Ramos (cell line): Measurements from ENCODE around the gene ZNF497.
"Not testable (repeated sequence)": the region's sequence is repeated elsewhere in the genome, so short reads cannot be mapped to it uniquely, and the experiment has no call there.

Source experiments
- in situ Hi-C: fragments of 300-500 bp; cut with MboI; formaldehyde crosslinking; loops from one replicate; pipeline ENCODE4 v1.14.3; 2022; ENCODE audit warnings: low sequenced_read_pairs; ENCODE audit not compliant: unreplicated experiment

Gene ZNF497

DNA sequence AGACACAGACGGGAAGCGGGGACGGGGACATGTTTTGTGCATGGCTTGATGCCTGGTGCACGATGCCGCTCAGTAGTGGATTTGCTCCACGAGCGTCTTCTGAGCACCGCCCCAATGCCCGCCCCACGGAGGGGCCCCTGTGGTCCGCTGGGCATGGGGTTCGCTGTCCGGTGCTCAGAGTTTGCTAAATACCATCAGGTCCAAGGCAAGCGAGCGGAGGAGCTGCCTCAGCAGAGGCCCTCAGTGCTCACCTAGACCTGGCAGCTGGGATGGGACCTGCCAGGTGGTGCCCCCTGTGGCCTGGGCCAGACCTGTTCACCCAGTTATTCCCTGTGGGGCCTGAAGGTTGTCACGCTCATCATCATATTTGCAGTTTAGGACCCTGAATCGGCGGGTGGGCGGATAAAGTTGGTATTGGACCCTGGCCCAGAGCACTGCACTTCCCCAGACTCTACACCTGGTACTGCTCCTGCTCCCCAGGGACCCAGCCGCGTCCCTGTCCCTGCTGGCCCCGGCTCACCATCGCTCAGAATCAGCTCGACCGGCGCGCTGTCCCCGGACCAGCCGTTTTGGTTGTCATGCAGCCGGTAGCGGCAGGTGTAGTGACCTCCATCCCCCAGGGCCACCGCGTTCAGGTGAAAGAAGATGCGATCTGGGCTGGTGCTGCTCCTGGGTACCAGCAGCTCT is 11.5 kb downstream of the ZNF497 start:
- in situ Hi-C loops: no loop called here

DNA sequence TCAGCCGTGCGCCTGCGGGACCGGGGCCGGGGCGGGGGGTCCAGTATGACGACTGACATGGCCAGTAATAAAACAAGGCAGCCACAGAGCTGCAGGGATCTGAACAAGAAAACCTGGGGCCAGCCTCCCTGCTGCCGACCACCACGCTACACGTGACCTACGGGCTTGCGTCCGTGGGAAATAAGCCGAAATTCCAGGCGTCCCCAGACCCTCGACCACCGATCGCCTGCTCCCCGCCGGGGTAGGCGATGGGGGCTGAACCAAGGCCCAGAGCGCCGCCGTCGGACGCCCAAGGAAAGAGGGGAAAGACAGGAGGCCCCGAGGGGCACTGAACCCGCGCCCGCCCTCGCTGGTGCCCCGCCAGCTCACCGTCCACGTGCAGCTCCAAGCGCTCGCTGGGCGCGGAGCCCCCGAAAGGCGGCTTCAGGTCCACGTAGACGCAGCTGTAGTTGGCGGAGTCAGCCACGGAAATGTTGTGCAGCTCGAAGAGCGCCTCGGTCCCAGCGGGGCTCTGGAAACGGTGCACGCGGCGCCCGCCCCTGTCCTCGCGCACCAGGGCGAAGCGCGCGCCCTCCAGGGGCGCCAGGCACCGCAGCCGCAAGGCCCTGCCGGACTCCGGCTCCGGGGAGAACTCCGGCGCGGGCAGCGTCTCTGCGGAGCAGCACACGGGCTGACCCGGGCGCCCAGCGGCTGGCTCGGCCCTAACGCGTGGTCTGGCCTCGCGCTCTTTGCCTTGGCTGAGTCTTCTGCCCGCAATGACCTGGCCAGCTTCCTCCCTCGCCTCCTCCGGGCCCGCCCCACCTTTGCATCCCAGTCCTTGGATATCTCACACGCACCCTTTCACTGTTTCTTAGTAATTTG is 12.3 kb downstream of the ZNF497 start:
- in situ Hi-C loops: no loop called here

GRCh38 chr19:58349590-58349989 is 13.0 kb downstream of the ZNF497 start:
- in situ Hi-C loops: no loop called here

- in situ Hi-C loops: not testable (repeated sequence)
Measured at GRCh38 chr19:58348080-58348479, 14.5 kb downstream of the ZNF497 start.

GRCh38 chr19:58346961-58347929 is 15.3 kb downstream of the ZNF497 start:
- in situ Hi-C loops: no loop called here

DNA sequence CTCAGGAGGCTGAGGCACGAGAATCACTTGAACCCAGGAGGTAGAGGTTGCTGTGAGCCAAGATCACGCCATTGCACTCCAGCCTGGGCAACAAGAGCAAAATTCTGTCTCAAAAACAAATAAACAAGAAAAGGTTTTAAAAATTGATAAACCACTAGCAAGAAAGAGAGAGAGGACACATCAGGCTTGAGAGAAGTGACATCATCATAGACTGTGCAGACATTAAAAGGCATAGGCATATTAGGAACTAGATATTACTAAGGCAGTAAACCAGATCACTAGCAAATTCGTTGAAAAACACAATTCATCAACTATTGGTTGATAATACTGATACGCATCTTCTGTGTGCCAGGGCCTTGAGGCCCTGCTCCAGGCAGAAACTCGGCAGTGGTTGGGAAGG is 17.0 kb downstream of the ZNF497 start:
- in situ Hi-C loops: no loop called here

DNA sequence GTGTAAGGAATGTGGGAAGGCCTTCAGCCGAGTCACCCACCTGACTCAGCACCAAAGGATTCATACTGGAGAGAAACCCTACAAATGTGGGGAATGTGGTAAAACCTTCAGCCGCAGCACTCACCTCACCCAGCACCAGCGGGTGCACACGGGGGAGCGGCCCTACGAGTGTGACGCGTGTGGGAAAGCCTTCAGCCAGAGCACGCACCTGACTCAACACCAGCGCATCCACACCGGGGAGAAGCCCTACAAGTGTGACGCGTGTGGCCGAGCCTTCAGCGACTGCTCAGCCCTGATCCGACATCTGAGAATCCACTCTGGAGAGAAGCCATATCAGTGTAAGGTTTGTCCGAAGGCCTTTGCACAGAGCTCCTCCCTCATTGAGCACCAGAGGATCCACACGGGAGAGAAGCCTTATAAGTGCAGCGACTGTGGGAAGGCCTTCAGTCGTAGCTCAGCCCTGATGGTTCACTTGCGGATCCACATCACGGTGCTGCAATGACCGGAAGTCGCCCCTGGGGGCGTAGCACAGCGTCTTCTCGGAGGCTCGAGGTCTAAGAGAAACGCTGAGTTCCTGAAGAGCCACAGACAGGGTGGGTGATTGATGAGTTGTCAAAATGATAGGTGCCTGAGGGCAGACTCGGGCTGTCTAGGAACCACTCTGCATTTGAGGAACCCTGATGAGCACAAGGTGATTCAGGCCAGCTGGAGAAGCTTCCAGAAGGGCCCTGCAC is 23.6 kb downstream of the ZNF497 start:
- in situ Hi-C loops: no loop called here

- in situ Hi-C loops: no loop called here
Measured at GRCh38 chr19:58338336-58338735, 24.2 kb downstream of the ZNF497 start.

DNA sequence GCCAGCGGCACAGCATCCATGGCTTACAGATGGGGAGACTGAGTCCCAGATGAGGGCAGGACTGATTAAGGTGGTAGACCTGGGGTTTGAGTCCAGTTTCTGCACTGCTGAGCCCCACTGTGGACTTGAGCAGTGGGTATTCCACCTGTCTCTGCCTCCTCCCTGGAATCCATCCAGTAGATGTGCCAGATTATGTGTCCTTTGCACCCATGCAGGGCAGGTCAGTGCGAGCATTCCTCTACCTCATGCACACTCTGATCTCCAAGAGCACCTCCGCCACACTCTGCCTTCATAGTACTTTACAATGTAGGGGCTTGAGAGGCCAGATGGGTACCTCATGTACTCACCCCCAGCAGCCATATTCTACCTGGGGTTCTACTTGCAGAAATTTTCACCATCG is 25.7 kb downstream of the ZNF497 start:
- in situ Hi-C loops: no loop called here

DNA sequence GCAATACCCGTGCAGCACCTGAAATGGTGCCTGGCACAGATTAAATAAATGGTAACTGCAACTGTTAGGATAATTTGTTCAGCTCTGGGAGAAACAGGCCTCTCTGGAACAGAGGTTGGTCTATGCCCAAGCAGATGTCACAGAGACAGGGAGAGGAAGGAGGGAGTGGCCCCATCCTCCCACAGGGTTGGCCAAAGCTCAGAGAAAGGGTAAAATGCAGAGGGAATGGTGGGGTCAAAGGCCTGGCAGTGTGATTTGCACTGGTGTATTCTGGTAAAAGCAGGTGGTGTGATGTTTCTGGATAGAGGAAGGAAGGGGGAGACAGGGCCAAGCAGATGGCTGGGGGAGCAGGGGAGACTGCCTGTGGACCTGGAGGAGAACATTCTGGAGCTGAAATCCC is 26.3 kb downstream of the ZNF497 start:
- in situ Hi-C loops: no loop called here

- in situ Hi-C loops: no loop called here
Measured at GRCh38 chr19:58335630-58336029, 26.9 kb downstream of the ZNF497 start.

DNA sequence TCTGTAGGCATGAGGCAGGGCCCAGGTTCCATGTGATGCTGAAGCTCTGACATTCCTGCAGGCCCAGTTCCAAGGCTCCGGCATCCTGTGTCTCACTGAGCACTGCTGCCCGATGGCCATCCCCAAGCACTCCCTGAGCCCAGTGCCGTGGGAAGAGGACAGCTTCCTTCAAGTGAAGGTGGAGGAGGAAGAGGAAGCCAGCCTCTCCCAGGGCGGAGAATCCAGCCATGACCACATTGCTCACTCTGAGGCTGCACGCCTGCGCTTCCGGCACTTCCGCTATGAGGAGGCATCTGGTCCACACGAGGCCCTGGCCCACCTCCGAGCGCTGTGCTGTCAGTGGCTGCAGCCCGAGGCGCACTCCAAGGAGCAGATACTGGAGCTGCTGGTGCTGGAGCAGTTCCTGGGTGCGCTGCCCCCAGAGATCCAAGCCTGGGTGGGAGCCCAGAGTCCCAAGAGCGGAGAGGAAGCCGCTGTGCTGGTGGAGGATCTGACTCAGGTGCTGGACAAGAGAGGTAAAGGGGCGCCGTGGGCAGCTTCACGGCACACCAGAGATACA is 27.8 kb downstream of the ZNF497 start:
- in situ Hi-C loops: no loop called here

DNA sequence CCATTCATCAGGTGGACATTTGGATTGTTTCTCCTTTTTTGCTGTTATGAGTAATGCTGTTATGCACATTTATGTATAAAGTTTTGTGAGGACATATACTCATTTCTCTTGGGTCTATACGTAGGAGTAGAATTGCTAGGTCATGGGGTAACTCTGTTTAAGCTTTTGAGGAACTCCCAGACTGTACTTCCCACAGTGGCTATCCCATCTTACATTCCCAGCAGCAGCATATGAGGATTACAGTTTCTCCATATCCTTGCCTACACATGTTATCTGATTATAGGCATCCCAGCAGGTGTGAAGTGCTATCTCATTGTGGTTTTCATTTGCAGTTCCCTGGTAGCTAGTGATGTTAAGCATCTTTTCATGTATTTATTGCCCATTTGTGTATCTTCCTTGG is 29.9 kb downstream of the ZNF497 start:
- in situ Hi-C loops: no loop called here

DNA sequence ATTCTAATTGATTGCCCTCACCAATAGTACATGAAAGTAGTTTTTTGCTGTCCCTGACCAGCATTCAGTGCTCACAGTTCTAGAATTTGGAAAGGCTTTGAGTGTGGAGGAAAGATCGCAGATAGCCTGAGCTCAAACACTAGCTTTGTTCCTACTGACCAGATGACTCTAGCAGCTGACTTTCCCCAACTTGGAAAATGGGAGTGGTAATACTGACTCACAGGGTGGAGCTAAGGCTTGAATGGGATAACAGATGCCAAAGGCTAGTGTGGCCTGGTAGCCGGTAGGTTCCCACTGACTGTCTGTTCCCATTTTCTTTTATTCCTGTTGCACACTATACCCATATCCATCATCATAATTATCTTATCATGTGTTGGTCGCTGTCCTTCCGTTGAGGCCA is 32.1 kb downstream of the ZNF497 start:
- in situ Hi-C loops: no loop called here

DNA sequence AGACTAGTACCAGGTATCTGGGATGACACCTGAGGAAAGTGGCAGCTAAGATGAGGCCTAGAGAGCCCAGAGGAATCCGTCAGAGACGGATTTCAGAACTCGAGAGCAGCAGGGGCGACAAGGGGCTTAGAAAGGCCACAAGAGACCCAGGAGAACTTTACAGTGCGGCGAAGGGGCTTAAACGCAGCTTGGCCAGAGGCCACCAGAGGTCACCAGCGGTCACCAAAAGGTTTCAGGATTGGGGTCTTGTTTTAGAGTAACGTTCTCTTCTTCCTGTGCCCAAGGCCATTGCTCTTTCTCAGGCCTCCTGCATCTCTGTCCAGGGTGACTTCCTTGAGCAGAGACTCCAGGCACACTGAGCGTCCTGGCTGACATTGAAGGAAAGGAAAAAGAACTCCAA is 33.6 kb downstream of the ZNF497 start:
- in situ Hi-C loops: no loop called here

DNA sequence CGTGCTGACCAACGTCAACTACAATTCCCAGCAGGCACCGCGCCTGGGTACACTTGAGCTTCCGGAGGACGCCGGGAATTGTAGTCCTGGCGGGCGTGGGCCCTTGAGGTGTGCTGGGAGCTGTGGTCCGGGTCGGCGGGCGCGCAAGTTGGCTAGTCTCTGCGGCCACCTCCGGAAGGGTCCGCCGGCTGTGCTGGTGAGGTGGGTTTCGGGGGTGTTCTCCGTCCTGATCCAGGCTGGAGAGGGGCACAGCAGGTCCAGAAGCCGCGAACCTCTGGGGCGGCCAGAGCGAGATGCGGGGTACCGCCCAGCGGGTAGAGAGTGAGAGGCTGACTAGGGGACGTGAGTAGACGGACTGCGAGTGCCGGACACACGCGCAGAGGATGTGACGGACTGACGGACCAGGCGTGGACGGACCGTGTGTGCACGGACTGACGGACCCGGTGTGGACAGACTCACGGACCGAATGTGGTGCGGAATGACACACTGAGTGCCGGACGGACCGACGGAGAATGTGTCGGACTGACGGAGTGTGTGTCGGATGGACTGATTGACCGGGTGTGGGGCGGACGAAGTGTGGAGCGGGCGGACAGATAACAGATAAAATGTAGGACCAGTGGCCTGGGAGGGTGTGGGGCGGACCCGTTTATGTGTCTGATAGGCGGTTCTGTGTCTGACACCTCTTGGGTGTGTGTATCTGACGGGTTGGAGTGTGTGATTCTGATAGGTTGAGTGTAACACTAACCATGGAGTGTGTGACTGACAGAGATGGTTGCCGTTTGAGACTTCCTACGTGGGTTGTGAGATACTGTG is 35.4 kb downstream of the ZNF497 start, which contains the start of gene ZSCAN22:
Gene ZSCAN22, plus strand, starts transcription at position 81 of the 813 bp plus-strand sequence. CDS start 7,809 bp downstream, outside the sequence.
- in situ Hi-C loops: no loop called here

DNA sequence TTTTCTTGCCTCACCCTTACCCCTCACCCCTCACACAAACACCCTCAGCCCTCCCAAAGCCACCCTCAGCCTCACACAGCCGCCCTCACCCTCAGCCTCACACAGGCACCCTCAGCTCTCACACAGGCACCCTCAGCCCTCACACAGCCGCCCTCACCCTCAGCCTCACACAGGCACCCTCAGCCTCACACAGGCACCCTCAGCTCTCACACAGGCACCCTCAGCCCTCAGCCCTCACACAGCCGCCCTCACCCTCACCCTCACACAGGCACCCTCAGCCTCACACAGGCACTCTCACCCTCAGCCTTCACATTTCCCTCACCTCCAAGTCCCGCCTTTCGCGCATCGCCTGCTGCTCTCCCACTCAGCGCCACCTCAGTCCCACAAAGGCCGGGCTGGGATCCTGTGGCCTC is 36.0 kb downstream of the ZNF497 start:
- in situ Hi-C loops: no loop called here

DNA sequence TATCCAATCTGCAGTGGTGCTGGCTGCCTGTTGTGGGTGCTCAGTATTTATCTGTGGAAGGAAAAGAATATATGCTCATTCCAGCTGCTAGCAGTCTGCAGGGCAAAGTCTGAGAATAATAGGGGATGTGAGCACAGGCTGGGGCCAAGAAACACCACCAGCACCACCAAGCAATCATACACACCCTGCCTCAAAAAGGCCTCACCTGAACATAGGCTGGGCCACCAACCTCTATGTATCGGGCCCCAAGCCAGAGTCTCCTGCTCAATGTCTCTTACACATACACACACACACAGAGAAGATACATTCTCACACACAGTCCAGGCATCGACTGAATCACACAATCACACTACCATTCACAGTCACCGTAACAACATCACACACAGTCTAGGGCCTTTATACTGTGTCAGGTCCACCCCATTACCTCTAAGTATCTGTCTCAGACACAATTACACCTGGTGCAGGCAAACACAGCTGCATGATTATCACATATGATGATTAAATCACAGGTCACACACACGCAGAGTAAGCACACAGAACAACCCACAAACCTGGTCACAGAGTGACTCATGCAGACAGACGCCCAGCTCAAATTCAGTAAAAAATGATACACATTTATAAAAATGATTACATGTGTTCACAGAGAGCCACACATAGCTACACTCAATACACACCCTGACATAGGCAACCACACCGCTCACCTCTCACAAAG is 37.1 kb downstream of the ZNF497 start:
- in situ Hi-C loops: no loop called here
